Activated CD4-positive, alpha-beta T cell treated with anti-CD3 and anti-CD28 coated beads, Interleukin-2, Interleukin-6, amounts not matched to agents 100 ng/mL and 50 ng/mL, durations not matched to agents 16 hours and 8 hours (primary cell): Measurements from ENCODE around the gene TNFAIP8L2.
A peak's percentile ranks its signal among the peaks of the same experiment; 100 is the strongest.
"Not testable (repeated sequence)": the region's sequence is repeated elsewhere in the genome, so short reads cannot be mapped to it uniquely, and the experiment has no call there.

Source experiments
- DNase-seq: peaks from one replicate; pipeline ENCODE4 v3.0.0-alpha.2; 2020

Gene TNFAIP8L2

GRCh38 chr1:151146412-151147131, 9.9 kb upstream of the TNFAIP8L2 start, which contains the start of gene SEMA6C:
TSS of gene SEMA6C (minus strand) at chr1:151146631. CDS start at chr1:151142621, 4,010 bp downstream.
- DNase-seq: peak; percentile 92

GRCh38 chr1:151147132-151147503, 9.3 kb upstream of the TNFAIP8L2 start:
- DNase-seq: no peak

GRCh38 chr1:151147665-151148064, 8.8 kb upstream of the TNFAIP8L2 start:
- DNase-seq: no peak

GRCh38 chr1:151157067-151157531, 650 bp downstream of the TNFAIP8L2 start:
- peak; percentile 78 for DNase-seq

GRCh38 chr1:151158326-151158725, 1.9 kb downstream of the TNFAIP8L2 start:
- DNase-seq: peak; percentile 28

- no peak for DNase-seq
These were observed 2.4 kb downstream of the TNFAIP8L2 start for GRCh38 chr1:151158751-151159251.

- no peak for DNase-seq
These were observed 2.9 kb downstream of the TNFAIP8L2 start for GRCh38 chr1:151159373-151159772.

- no peak for DNase-seq
These were observed 8.4 kb downstream of the TNFAIP8L2 start for GRCh38 chr1:151164732-151165280.

- DNase-seq: no peak
These were observed 8.9 kb downstream of the TNFAIP8L2 start for GRCh38 chr1:151165281-151165737.

GRCh38 chr1:151165738-151166504, 9.5 kb downstream of the TNFAIP8L2 start, which contains the start of the genes LYSMD1 and SCNM1:
TSS of gene LYSMD1 (minus strand) at chr1:151165902. CDS start at chr1:151165258, 644 bp downstream.
TSS of gene SCNM1 (plus strand) at chr1:151166144. CDS start at chr1:151166153, 9 bp downstream.
- DNase-seq: peak; percentile 98

GRCh38 chr1:151166505-151166956, 10.1 kb downstream of the TNFAIP8L2 start:
- no peak for DNase-seq

GRCh38 chr1:151167116-151167515, 10.7 kb downstream of the TNFAIP8L2 start:
- no peak for DNase-seq

- DNase-seq: no peak
These were observed 14.7 kb downstream of the TNFAIP8L2 start for GRCh38 chr1:151171190-151171589.

GRCh38 chr1:151175041-151175741, 18.7 kb downstream of the TNFAIP8L2 start:
- DNase-seq: no peak

GRCh38 chr1:151175863-151176262, 19.4 kb downstream of the TNFAIP8L2 start, which contains the start of gene TMOD4:
TSS of gene TMOD4 (minus strand) at chr1:151175981. CDS start at chr1:151174875, 1,106 bp downstream.
- DNase-seq: no peak

GRCh38 chr1:151176514-151177045, 20.1 kb downstream of the TNFAIP8L2 start:
- DNase-seq: no peak

- no peak for DNase-seq
These were observed 27.8 kb downstream of the TNFAIP8L2 start for GRCh38 chr1:151184211-151184610.

- no peak for DNase-seq
These were observed 30.8 kb downstream of the TNFAIP8L2 start for GRCh38 chr1:151187205-151187604.

GRCh38 chr1:151188667-151189066, 32.2 kb downstream of the TNFAIP8L2 start:
- DNase-seq: not testable (repeated sequence)

GRCh38 chr1:151189637-151190445, 33.4 kb downstream of the TNFAIP8L2 start, which contains the start of gene VPS72:
TSS of gene VPS72 (minus strand) at chr1:151190197. CDS start at chr1:151190121, 76 bp downstream.
- DNase-seq: peak; percentile 92

- no peak for DNase-seq
These were observed 35.6 kb downstream of the TNFAIP8L2 start for GRCh38 chr1:151192047-151192446.
